ENCODE data around the gene SLC16A10. TPM values are rescaled to one million over a fixed set of nuclear protein-coding genes. Genes with fewer than 3 reads are reported as not detected.

The SLC16A10 gene
- total and polyA plus RNA-seq, 3 experiments from 2014 or later = 2.2 to 3.5 (median 3.3) TPM

- Histone ChIP-seq H3K4me3 (ENCODE audit: low read length) (no peak overlapping the region), H3K27ac (ENCODE audit: low read depth, low read length) (no peak overlapping the region), H3K27me3 (ENCODE audit: insufficient read depth, low read length, poor library complexity, severe bottlenecking) (no peaks in the 10 kb centered on the region), H3K36me3 (ENCODE audit: insufficient read depth, low read length) (no peaks in the 10 kb centered on the region), H3K4me1 (ENCODE audit: insufficient read depth, low read length) (no peaks in the 10 kb centered on the region), H3K9me3 (ENCODE audit: low read length) (no peaks in the 10 kb centered on the region)
- CTCF ChIA-PET = no interaction called here
- no peak for DNase-seq
- no peaks in the 10 kb centered on the region for H3K4me1 Mint-ChIP-seq
- H3K36me3 Mint-ChIP-seq = no peaks in the 10 kb centered on the region
- H3K27me3 Mint-ChIP-seq = peaks cover 9 to 54% of the 10 kb centered on the region in 2 donors
- no peak overlapping the region for H3K27ac Mint-ChIP-seq
- POLR2A ChIA-PET = no interaction called here
- H3K9me3 Mint-ChIP-seq = no peaks in the 10 kb centered on the region
- H3K4me3 Mint-ChIP-seq = no peak overlapping the region
Observed at GRCh38 chr6:111072801-111073360, 14.4 kb upstream of the SLC16A10 start.

DNA sequence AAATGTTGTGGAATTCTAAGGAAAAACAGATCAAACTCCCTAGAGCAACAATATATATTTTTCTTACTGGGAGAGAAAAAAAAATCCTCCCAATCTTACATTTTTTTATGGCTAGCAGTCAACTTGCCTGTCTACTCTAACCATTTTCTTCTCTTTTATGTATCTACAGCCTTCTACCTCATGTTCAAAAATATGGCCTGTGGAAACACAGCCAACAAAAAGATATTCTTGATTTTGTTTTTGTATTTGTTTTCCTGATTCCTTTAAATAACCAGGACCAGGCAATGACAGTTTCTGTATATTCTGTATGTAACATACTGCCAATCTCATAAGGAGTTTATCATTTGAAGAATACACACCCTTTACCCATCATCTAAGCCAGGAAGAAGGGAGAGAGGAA, 13.0 kb upstream of the SLC16A10 start:
- no peaks in the 10 kb centered on the region for H3K4me1 ChIP-seq (ENCODE audit: insufficient read depth, low read length)
- Mint-ChIP-seq H3K4me1 (no peaks in the 10 kb centered on the region), H3K36me3 (no peaks in the 10 kb centered on the region), H3K27me3 (peaks cover 8 to 50% of the 10 kb centered on the region in 2 donors), H3K27ac (no peak overlapping the region), H3K4me3 (no peak overlapping the region), H3K9me3 (no peaks in the 10 kb centered on the region)
- no peaks in the 10 kb centered on the region for H3K9me3 ChIP-seq (ENCODE audit: low read length)
- CTCF ChIA-PET = no interaction called here
- POLR2A ChIA-PET = no interaction called here
- no peaks in the 10 kb centered on the region for H3K27me3 ChIP-seq (ENCODE audit: insufficient read depth, low read length, poor library complexity, severe bottlenecking)
- H3K27ac ChIP-seq (ENCODE audit: low read depth, low read length) = no peak overlapping the region
- DNase-seq = no peak
- H3K4me3 ChIP-seq (ENCODE audit: low read length) = no peak overlapping the region
- H3K36me3 ChIP-seq (ENCODE audit: insufficient read depth, low read length) = no peaks in the 10 kb centered on the region

DNA sequence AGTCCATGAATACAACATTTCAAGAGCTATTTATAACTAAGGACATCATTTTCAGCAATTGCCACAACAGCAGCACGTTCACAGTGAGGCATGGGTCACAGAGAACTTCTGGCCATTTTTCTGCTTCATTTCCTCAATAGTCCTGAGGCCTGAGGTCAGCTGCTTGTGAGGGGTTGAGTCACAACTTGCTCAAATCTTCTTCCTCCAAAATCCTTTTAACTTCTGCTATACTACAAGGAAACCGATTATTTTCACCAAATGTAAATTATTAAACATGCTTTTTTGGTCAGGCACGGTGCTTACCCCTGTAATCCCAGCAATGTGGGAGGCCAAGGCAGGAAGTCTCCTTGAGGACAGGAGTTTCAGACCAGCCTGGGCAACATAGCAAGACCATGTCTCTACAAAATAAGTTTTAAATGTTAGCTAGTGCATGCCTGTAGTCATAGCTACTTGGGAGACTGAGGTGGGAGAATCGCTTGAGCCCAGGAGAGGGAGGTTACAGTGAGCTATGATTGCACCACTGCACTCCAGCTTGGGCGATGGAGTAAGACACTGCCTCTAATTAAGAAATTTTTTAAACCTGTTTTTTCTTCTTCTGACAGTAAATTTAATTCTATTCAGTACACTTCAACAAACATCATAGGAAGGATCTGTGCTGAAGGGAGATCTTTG, 11.1 kb upstream of the SLC16A10 start:
- CTCF ChIA-PET = no interaction called here
- H3K27me3 ChIP-seq (ENCODE audit: insufficient read depth, low read length, poor library complexity, severe bottlenecking) = no peaks in the 10 kb centered on the region
- Mint-ChIP-seq H3K36me3 (no peaks in the 10 kb centered on the region), H3K4me3 (no peak overlapping the region), H3K27ac (no peak overlapping the region), H3K4me1 (no peaks in the 10 kb centered on the region), H3K9me3 (no peaks in the 10 kb centered on the region), H3K27me3 (peaks cover 6 to 45% of the 10 kb centered on the region in 2 donors)
- H3K36me3 ChIP-seq (ENCODE audit: insufficient read depth, low read length) = no peaks in the 10 kb centered on the region
- no peaks in the 10 kb centered on the region for H3K4me1 ChIP-seq (ENCODE audit: insufficient read depth, low read length)
- POLR2A ChIA-PET = no interaction called here
- H3K27ac ChIP-seq (ENCODE audit: low read depth, low read length) = no peak overlapping the region
- no peak overlapping the region for H3K4me3 ChIP-seq (ENCODE audit: low read length)
- no peaks in the 10 kb centered on the region for H3K9me3 ChIP-seq (ENCODE audit: low read length)
- DNase-seq = no peak

- no peaks in the 10 kb centered on the region for H3K27me3 ChIP-seq (ENCODE audit: insufficient read depth, low read length, poor library complexity, severe bottlenecking)
- Mint-ChIP-seq H3K36me3 (no peaks in the 10 kb centered on the region), H3K4me3 (no peak overlapping the region), H3K4me1 (no peaks in the 10 kb centered on the region), H3K27me3 (peaks cover 0 to 22% of the 10 kb centered on the region in 2 donors), H3K9me3 (no peaks in the 10 kb centered on the region), H3K27ac (no peak overlapping the region)
- no peak overlapping the region for H3K4me3 ChIP-seq (ENCODE audit: low read length)
- no peaks in the 10 kb centered on the region for H3K9me3 ChIP-seq (ENCODE audit: low read length)
- CTCF ChIA-PET = no interaction called here
- H3K27ac ChIP-seq (ENCODE audit: low read depth, low read length) = no peak overlapping the region
- no peaks in the 10 kb centered on the region for H3K4me1 ChIP-seq (ENCODE audit: insufficient read depth, low read length)
- POLR2A ChIA-PET = no interaction called here
- no peak for DNase-seq
- H3K36me3 ChIP-seq (ENCODE audit: insufficient read depth, low read length) = no peaks in the 10 kb centered on the region
Observed at GRCh38 chr6:111080698-111081097, 6.6 kb upstream of the SLC16A10 start.

GRCh38 chr6:111086685-111087084, 618 bp upstream of the SLC16A10 start:
- Histone ChIP-seq H3K4me1 (ENCODE audit: insufficient read depth, low read length) (peaks cover 16% of the 10 kb centered on the region), H3K4me3 (ENCODE audit: low read length) (peak overlapping the region; percentile 66), H3K36me3 (ENCODE audit: insufficient read depth, low read length) (no peaks in the 10 kb centered on the region), H3K27ac (ENCODE audit: low read depth, low read length) (no peak overlapping the region), H3K9me3 (ENCODE audit: low read length) (no peaks in the 10 kb centered on the region), H3K27me3 (ENCODE audit: insufficient read depth, low read length, poor library complexity, severe bottlenecking) (no peaks in the 10 kb centered on the region)
- Mint-ChIP-seq H3K9me3 (no peaks in the 10 kb centered on the region), H3K36me3 (no peaks in the 10 kb centered on the region), H3K4me3 (peak overlapping the region; percentile 79 to 85 (median 82)), H3K27ac (peak overlapping the region in 5 of 8 donors; percentile 13 to 72 (median 63)), H3K27me3 (peaks cover 5 to 40% of the 10 kb centered on the region in 2 donors), H3K4me1 (peaks cover 17 to 34% (median 26%) of the 10 kb centered on the region in 3 donors)
- DNase-seq = no peak
- CTCF ChIA-PET = no interaction called here
- POLR2A ChIA-PET = no interaction called here

- H3K4me1 ChIP-seq (ENCODE audit: insufficient read depth, low read length) = peaks cover 16% of the 10 kb centered on the region
- peaks cover 7 to 41% of the 10 kb centered on the region in 2 donors for H3K27me3 Mint-ChIP-seq
- H3K4me3 ChIP-seq (ENCODE audit: low read length) = peak overlapping the region; percentile 66
- ChIA-PET POLR2A (interaction anchor here (0.5 kb wide), 1 partner anchor 94 kb away, joined by 4 read pairs; no protein-coding TSS in a partner anchor), CTCF (no interaction called here)
- H3K27me3 ChIP-seq (ENCODE audit: insufficient read depth, low read length, poor library complexity, severe bottlenecking) = no peaks in the 10 kb centered on the region
- H3K9me3 Mint-ChIP-seq = no peaks in the 10 kb centered on the region
- H3K4me3 Mint-ChIP-seq = peak overlapping the region; percentile 86 to 96 (median 94)
- no peaks in the 10 kb centered on the region for H3K9me3 ChIP-seq (ENCODE audit: low read length)
- H3K4me1 Mint-ChIP-seq = peaks cover 17 to 34% (median 26%) of the 10 kb centered on the region in 3 donors
- H3K27ac ChIP-seq (ENCODE audit: low read depth, low read length) = no peak overlapping the region
- H3K36me3 Mint-ChIP-seq = no peaks in the 10 kb centered on the region
- H3K36me3 ChIP-seq (ENCODE audit: insufficient read depth, low read length) = no peaks in the 10 kb centered on the region
- peak; percentile 11 to 87 (median 58) for DNase-seq
- peak overlapping the region in 7 of 8 donors; percentile 22 to 94 (median 91) for H3K27ac Mint-ChIP-seq
Observed at GRCh38 chr6:111087871-111088667, 766 bp downstream of the SLC16A10 start.

- CTCF ChIA-PET = no interaction called here
- Mint-ChIP-seq H3K36me3 (no peaks in the 10 kb centered on the region), H3K4me3 (peak overlapping the region; percentile 86 to 96 (median 94)), H3K27ac (peak overlapping the region in 7 of 8 donors; percentile 22 to 94 (median 91)), H3K9me3 (no peaks in the 10 kb centered on the region), H3K4me1 (peaks cover 17 to 34% (median 26%) of the 10 kb centered on the region in 3 donors), H3K27me3 (peaks cover 7 to 40% of the 10 kb centered on the region in 2 donors)
- H3K4me3 ChIP-seq (ENCODE audit: low read length) = peak overlapping the region; percentile 66
- H3K36me3 ChIP-seq (ENCODE audit: insufficient read depth, low read length) = no peaks in the 10 kb centered on the region
- no peaks in the 10 kb centered on the region for H3K9me3 ChIP-seq (ENCODE audit: low read length)
- no peaks in the 10 kb centered on the region for H3K27me3 ChIP-seq (ENCODE audit: insufficient read depth, low read length, poor library complexity, severe bottlenecking)
- no peak for DNase-seq
- no peak overlapping the region for H3K27ac ChIP-seq (ENCODE audit: low read depth, low read length)
- POLR2A ChIA-PET = no interaction called here
- peaks cover 16% of the 10 kb centered on the region for H3K4me1 ChIP-seq (ENCODE audit: insufficient read depth, low read length)
Observed at GRCh38 chr6:111088668-111089003, 1.3 kb downstream of the SLC16A10 start.

DNA sequence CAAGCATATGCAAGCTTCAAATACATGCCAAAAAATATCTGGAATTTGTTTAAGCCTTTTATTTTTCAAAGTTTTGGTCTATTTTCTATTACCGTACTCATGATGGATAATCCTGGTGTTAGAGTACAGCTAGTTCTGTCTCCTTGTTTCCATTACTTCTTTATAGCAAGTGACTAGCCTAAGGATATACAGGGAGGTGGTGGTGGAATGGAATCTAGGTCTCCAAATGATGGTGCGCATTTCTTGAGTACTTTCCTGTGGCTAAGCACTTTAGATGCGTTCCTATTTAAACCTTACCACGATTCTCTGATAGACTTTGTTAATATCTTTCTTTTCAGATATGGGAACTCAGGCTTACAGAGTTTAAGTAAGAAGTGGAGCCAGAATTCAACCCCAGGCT, 3.5 kb downstream of the SLC16A10 start:
- POLR2A ChIA-PET = interaction anchor here (0.6 kb wide), 1 partner anchor 28 kb away, joined by 7 read pairs; no protein-coding TSS in a partner anchor
- peaks cover 24% of the 10 kb centered on the region for H3K4me1 ChIP-seq (ENCODE audit: insufficient read depth, low read length)
- Mint-ChIP-seq H3K9me3 (no peaks in the 10 kb centered on the region), H3K36me3 (no peaks in the 10 kb centered on the region), H3K27ac (no peak overlapping the region), H3K27me3 (peaks cover 7 to 36% of the 10 kb centered on the region in 2 donors), H3K4me3 (peak overlapping the region in 1 of 7 donors; percentile 12), H3K4me1 (peaks cover 17 to 37% (median 28%) of the 10 kb centered on the region in 3 donors)
- H3K27me3 ChIP-seq (ENCODE audit: insufficient read depth, low read length, poor library complexity, severe bottlenecking) = no peaks in the 10 kb centered on the region
- H3K9me3 ChIP-seq (ENCODE audit: low read length) = no peaks in the 10 kb centered on the region
- CTCF ChIA-PET = no interaction called here
- H3K4me3 ChIP-seq (ENCODE audit: low read length) = no peak overlapping the region
- no peak overlapping the region for H3K27ac ChIP-seq (ENCODE audit: low read depth, low read length)
- DNase-seq = no peak
- no peaks in the 10 kb centered on the region for H3K36me3 ChIP-seq (ENCODE audit: insufficient read depth, low read length)

Measured in CD8-positive, alpha-beta memory T cell (primary cell).